ENCODE results near the gene PDE8B. TPM values are rescaled to one million over a fixed set of nuclear protein-coding genes. Genes with fewer than 3 reads are reported as not detected.
"Not testable (repeated sequence)": the region's sequence is repeated elsewhere in the genome, so short reads cannot be mapped to it uniquely, and the experiment has no call there.

Gene PDE8B
- total RNA-seq, 1 donor from 2014 or later = 5.9 TPM

DNA sequence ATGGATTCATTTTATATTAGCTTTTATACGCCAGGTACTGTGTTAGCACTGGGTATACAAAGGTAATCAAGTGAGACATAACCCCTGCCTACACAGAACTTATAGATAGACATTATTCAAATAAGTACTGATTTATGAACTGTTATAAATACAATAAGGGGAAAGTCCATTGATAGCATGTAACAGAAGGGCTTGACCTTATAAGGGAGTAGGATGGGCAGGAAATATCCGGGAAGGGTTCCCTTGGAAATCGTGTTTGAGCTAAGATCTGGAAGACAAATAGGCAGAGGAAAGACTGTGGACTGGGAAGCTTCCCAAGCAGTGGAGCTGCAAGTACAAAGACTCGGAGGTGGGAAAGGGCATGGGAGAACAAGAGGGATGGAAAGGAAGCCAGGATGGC is 170.2 kb downstream of the PDE8B start:
- intact Hi-C loops (cut with DNase I) = no loop called here
- no peaks in the 10 kb centered on the region for H3K27me3 ChIP-seq
- DNase-seq (ENCODE audit: extremely low spot score in 2 of 2) = no peak
- no peaks in the 10 kb centered on the region for H3K36me3 ChIP-seq
- no peaks in the 10 kb centered on the region for H3K9me3 ChIP-seq
- no peak overlapping the region for H3K27ac ChIP-seq
- no peak overlapping the region for H3K4me3 ChIP-seq
- TF ChIP-seq, protein P1, sequence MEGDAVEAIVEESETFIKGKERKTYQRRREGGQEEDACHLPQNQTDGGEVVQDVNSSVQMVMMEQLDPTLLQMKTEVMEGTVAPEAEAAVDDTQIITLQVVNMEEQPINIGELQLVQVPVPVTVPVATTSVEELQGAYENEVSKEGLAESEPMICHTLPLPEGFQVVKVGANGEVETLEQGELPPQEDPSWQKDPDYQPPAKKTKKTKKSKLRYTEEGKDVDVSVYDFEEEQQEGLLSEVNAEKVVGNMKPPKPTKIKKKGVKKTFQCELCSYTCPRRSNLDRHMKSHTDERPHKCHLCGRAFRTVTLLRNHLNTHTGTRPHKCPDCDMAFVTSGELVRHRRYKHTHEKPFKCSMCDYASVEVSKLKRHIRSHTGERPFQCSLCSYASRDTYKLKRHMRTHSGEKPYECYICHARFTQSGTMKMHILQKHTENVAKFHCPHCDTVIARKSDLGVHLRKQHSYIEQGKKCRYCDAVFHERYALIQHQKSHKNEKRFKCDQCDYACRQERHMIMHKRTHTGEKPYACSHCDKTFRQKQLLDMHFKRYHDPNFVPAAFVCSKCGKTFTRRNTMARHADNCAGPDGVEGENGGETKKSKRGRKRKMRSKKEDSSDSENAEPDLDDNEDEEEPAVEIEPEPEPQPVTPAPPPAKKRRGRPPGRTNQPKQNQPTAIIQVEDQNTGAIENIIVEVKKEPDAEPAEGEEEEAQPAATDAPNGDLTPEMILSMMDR (IDR thresholded peaks at IDR 0.05) = no peak
- TF ChIP-seq POLR2A (IDR thresholded peaks at IDR 0.05) (no peak), POLR2AphosphoS5 (IDR thresholded peaks at IDR 0.05; ENCODE audit: insufficient read depth in 1 of 2, low read depth in 1 of 2) (no peak)
- no peaks in the 10 kb centered on the region for H3K4me1 ChIP-seq

DNA sequence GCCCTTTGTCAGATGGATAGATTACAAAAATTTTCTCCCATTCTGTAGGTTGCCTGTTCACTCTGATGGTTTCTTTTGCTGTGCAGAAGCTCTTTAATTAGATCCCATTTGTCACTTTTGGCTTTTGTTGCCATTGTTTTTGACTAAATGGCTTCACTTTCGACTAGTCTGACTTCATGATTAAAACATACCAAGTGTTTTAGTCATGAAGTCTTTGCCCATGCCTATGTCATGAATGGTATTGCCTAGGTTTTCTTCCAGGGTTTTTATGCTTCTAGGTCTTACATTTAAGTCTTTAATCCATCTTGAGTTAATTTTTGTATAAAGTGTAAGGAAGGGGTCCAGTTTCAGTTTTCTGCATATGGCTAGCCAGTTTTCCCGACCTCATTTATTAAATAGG is 172.9 kb downstream of the PDE8B start:
- not testable (repeated sequence) for H3K36me3 ChIP-seq, H3K27me3 ChIP-seq, H3K4me1 ChIP-seq

DNA sequence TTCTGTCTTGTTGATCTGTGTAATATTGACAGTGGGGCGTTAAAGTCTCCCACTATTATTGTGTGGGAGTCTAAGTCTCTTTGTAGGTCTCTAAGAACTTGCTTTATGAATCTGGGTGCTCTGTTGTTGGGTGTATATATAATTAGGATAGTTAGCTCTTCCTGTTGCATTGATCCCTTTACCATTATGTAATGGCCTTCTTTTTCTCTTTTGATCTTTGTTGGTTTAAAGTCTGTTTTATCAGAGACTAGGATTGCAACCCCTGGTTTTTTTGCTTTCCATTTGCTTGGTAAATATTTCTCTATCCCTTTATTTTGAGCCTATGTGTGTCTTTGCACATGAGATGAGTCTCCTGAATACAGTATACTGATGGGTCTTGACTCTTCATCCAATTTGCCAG is 175.9 kb downstream of the PDE8B start:
- DNase-seq (ENCODE audit: extremely low spot score in 2 of 2); H3K27me3 ChIP-seq: not testable (repeated sequence)

More for the DNA sequence above, 172.9 kb downstream of the PDE8B start:
- H3K9me3 ChIP-seq; H3K4me3 ChIP-seq; DNase-seq (ENCODE audit: extremely low spot score in 2 of 2); intact Hi-C loops (cut with DNase I); H3K27ac ChIP-seq: not testable (repeated sequence)

DNA sequence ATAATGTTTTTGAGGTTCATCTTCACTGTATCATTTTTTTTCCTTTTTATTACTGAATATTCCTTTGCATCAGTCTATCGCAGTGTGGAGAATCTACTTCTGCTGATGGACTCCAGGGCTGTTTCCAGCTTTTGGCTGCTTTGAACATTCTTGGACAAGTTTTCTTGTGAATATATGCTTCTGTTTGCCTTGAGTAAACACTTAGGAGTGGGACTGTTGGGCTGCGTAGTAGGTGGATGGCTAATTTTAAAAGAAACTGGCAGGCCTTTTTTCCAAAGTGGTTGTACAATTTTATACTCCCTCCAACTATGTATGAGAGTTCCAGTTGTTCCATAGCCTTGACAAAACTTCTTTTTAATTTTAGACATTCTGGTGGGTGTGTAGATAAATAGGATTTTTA is 179.3 kb downstream of the PDE8B start:
- TF ChIP-seq, protein P1 (IDR thresholded peaks at IDR 0.05) = no peak
- TF ChIP-seq POLR2AphosphoS5 (IDR thresholded peaks at IDR 0.05; ENCODE audit: insufficient read depth in 1 of 2, low read depth in 1 of 2) = no peak
- no peak for TF ChIP-seq POLR2A (IDR thresholded peaks at IDR 0.05)
- intact Hi-C loops (cut with DNase I) = no loop called here
- no peak overlapping the region for H3K27ac ChIP-seq

More for the DNA sequence above, 175.9 kb downstream of the PDE8B start:
- H3K4me3 ChIP-seq; H3K9me3 ChIP-seq; intact Hi-C loops (cut with DNase I); H3K36me3 ChIP-seq; H3K27ac ChIP-seq; H3K4me1 ChIP-seq: not testable (repeated sequence)

DNA sequence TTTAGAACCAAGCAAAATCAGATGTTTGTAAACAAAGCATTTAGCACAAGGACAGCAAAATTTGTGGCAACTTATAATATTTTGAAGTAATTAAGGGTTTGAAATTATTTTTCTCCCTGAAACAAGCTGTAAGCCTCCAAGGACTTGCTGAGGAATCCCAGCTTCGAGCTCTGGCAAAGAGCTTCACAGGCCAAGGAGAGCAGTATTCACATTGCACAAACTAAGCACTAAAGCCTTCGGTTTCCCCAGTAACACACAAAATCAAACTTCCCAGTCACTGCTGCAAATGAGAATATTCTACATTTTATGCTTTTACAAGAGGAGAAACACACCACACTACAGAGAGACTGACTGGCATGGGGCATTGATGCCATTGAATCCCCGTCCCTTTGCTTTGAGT is 179.7 kb downstream of the PDE8B start:
- H3K36me3 ChIP-seq = no peaks in the 10 kb centered on the region
- no peak overlapping the region for H3K27ac ChIP-seq
- intact Hi-C loops (cut with DNase I) = no loop called here
- H3K27me3 ChIP-seq = no peaks in the 10 kb centered on the region
- no peak overlapping the region for H3K4me3 ChIP-seq
- no peak for DNase-seq (ENCODE audit: extremely low spot score in 2 of 2)
- TF ChIP-seq, protein P1 (IDR thresholded peaks at IDR 0.05) = no peak
- TF ChIP-seq POLR2AphosphoS5 (IDR thresholded peaks at IDR 0.05; ENCODE audit: insufficient read depth in 1 of 2, low read depth in 1 of 2) = no peak
- TF ChIP-seq POLR2A (IDR thresholded peaks at IDR 0.05) = no peak
- no peaks in the 10 kb centered on the region for H3K4me1 ChIP-seq
- H3K9me3 ChIP-seq = no peaks in the 10 kb centered on the region

More for the DNA sequence above, 179.3 kb downstream of the PDE8B start:
- Histone ChIP-seq H3K27me3 (no peaks in the 10 kb centered on the region), H3K4me1 (no peaks in the 10 kb centered on the region), H3K9me3 (no peaks in the 10 kb centered on the region), H3K4me3 (no peak overlapping the region), H3K36me3 (no peaks in the 10 kb centered on the region)
- DNase-seq (ENCODE audit: extremely low spot score in 2 of 2) = no peak

DNA sequence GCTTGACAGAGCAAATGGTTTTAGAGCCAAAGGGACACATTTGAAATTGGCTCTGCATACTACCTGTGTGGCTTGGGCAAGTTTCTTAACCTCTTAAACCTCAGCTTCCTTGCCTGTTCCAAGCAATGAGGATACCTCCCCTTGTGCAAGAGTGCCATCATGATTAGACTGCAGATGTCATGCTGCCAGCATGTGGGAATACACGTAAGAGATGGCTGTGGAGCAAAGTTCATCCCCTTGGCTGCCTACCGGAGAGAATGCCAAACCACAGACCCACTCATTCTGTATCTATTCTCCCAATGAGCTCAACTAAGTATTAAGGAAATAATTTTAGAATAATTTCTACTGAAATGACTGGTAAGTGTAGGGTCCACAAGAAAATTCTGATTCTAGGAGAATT is 180.3 kb downstream of the PDE8B start:
- TF ChIP-seq, protein P1 (IDR thresholded peaks at IDR 0.05) = no peak
- TF ChIP-seq POLR2A (IDR thresholded peaks at IDR 0.05) (no peak), POLR2AphosphoS5 (IDR thresholded peaks at IDR 0.05; ENCODE audit: insufficient read depth in 1 of 2, low read depth in 1 of 2) (no peak)

More for the DNA sequence above, 180.3 kb downstream of the PDE8B start:
- Histone ChIP-seq H3K4me3 (no peak overlapping the region), H3K9me3 (no peaks in the 10 kb centered on the region), H3K36me3 (no peaks in the 10 kb centered on the region), H3K27ac (no peak overlapping the region), H3K27me3 (no peaks in the 10 kb centered on the region), H3K4me1 (no peaks in the 10 kb centered on the region)
- no peak for DNase-seq (ENCODE audit: extremely low spot score in 2 of 2)
- intact Hi-C loops (cut with DNase I) = no loop called here

Data from vagina (tissue), 2 donors.